A673 (cell line): ENCODE results near the gene CSRP1. TPM values are rescaled to one million over a fixed set of nuclear protein-coding genes. Genes with fewer than 3 reads are reported as not detected.

ENCODE experiments used
- BruUV-seq: library from RNA; stranded (reverse); fragments of 400-500 nt; replicated peaks from 2 replicates; lab custom pipeline; 2021; lab: Mats Ljungman, UMichigan
- CTCF ChIA-PET: fragments of 300-600 bp; sonication (Branson Sonifier 250); formaldehyde crosslinking; loops from one replicate; lab custom pipeline; 2022; ENCODE audit warnings: antibody characterized with exemption; lab: Charles Lee
- POLR2A ChIA-PET: fragments of 300-600 bp; sonication (Branson Sonifier 250); formaldehyde crosslinking; loops from one replicate; lab custom pipeline; 2022; ENCODE audit warnings: antibody characterized with exemption; ENCODE audit not compliant: low non-redundant PET; lab: Charles Lee
- DNase-seq: peaks from one replicate; pipeline ENCODE4 v3.0.0-alpha.2; 2015; ENCODE audit warnings: low spot score
- H3K27ac ChIP-seq: fragments of 200-600 bp; sonication (generic); 2 replicates; pipeline ENCODE4 v1.5.1; 2016; ENCODE audit warnings: mixed run types, low read depth, mild to moderate bottlenecking, mixed read lengths, antibody characterized with exemption, low read length; ENCODE audit not compliant: poor library complexity, severe bottlenecking
- H3K27me3 ChIP-seq: fragments of 200-600 bp; sonication (generic); replicated peaks from 2 replicates; pipeline ENCODE4 v1.6.1; 2017; ENCODE audit warnings: mixed run types, low read depth, mild to moderate bottlenecking, mixed read lengths, antibody characterized with exemption, low read length; ENCODE audit not compliant: insufficient read depth, poor library complexity
- H3K36me3 ChIP-seq: fragments of 200-600 bp; sonication (generic); 2 replicates; pipeline ENCODE4 v1.6.1; 2016; ENCODE audit warnings: mixed run types, mild to moderate bottlenecking, mixed read lengths, antibody characterized with exemption, low read length; ENCODE audit not compliant: insufficient read depth, poor library complexity, severe bottlenecking
- H3K4me1 ChIP-seq: fragments of 200-600 bp; sonication (generic); 2 replicates; pipeline ENCODE4 v1.6.1; 2017; ENCODE audit warnings: mixed run types, mild to moderate bottlenecking, mixed read lengths, antibody characterized with exemption, low read length; ENCODE audit not compliant: insufficient read depth, poor library complexity, severe bottlenecking
- H3K4me3 ChIP-seq: fragments of 200-600 bp; sonication (generic); 2 replicates; pipeline ENCODE4 v1.5.1; 2016; ENCODE audit warnings: low read depth, mixed run types, mild to moderate bottlenecking, mixed read lengths, low read length; ENCODE audit not compliant: poor library complexity, severe bottlenecking
- H3K9me3 ChIP-seq: fragments of 200-600 bp; sonication (generic); 2 replicates; pipeline ENCODE4 v1.6.1; 2016; ENCODE audit warnings: mixed run types, low read depth, mild to moderate bottlenecking, mixed read lengths, antibody characterized with exemption, low read length; ENCODE audit not compliant: poor library complexity, severe bottlenecking
- CTCF ChIP-seq: fragments of 300-800, 200-600 bp; sonication (generic); conservative IDR thresholded peaks from 2 replicates; pipeline ENCODE4 v1.5.1; 2017; ENCODE audit warnings: low read depth, mild to moderate bottlenecking, antibody characterized with exemption, low read length, moderate library complexity, mixed read lengths
- EZH2 ChIP-seq: fragments of 200-600 bp; sonication (generic); IDR thresholded peaks from 2 replicates; pipeline ENCODE4 v1.6.1; 2017; ENCODE audit warnings: borderline replicate concordance, low read depth, mild to moderate bottlenecking, mixed read lengths, antibody characterized with exemption, low read length; ENCODE audit not compliant: poor library complexity, severe bottlenecking
- intact Hi-C: fragments of 100-400 bp; cut with micrococcal nuclease; formaldehyde crosslinking; loops from one replicate; pipeline ENCODE4 v1.10.0; 2022; ENCODE audit not compliant: unreplicated experiment
- total RNA-seq: library from RNA; stranded (reverse); gene quantifications from 2 replicates; pipeline ENCODE4 v1.2.3, GENCODE V29; 2021

Gene CSRP1
- total RNA-seq, 1 experiment from 2014 or later: 517 TPM

- intact Hi-C loops: loop anchor here (10.0 kb wide), 2 partner anchors 338 to 598 kb away; no protein-coding TSS in a partner anchor
- no TSS peak for BruUV-seq
Observed at GRCh38 chr1:201536558-201536957, 29.6 kb upstream of the CSRP1 start.

GRCh38 chr1:201535919-201536245 lies 29.0 kb upstream of the CSRP1 start:
- ChIA-PET POLR2A (no interaction called here), CTCF (interaction anchor here (0.6 to 1.3 kb wide), 2 partner anchors 23 to 211 kb away, joined by 3 to 4 read pairs; no protein-coding TSS in a partner anchor)
- H3K4me3 ChIP-seq: no peak overlapping the region
- BruUV-seq: no TSS peak
- peak overlapping the region; percentile 52 for H3K27ac ChIP-seq
- H3K27me3 ChIP-seq: no peaks in the 10 kb centered on the region
- no peak for DNase-seq
- H3K4me1 ChIP-seq: peaks cover 51% of the 10 kb centered on the region
- H3K9me3 ChIP-seq: no peaks in the 10 kb centered on the region
- TF ChIP-seq EZH2 (no peak), CTCF (no peak)
- no peaks in the 10 kb centered on the region for H3K36me3 ChIP-seq
- intact Hi-C loops: loop anchor here (10.0 kb wide), 2 partner anchors 339 to 599 kb away; no protein-coding TSS in a partner anchor

More at GRCh38 chr1:201536558-201536957, 29.6 kb upstream of the CSRP1 start:
- H3K4me3 ChIP-seq: no peak overlapping the region
- H3K9me3 ChIP-seq: no peaks in the 10 kb centered on the region
- TF ChIP-seq CTCF (no peak), EZH2 (no peak)
- H3K27ac ChIP-seq: no peak overlapping the region
- H3K4me1 ChIP-seq: peaks cover 54% of the 10 kb centered on the region
- DNase-seq: no peak
- ChIA-PET CTCF (interaction anchor here (1.3 kb wide), 1 partner anchor 24 kb away, joined by 4 read pairs; no protein-coding TSS in a partner anchor), POLR2A (interaction anchor here (0.6 to 0.7 kb wide), 2 partner anchors 30 to 1294 kb away, joined by 3 to 4 read pairs; partner anchors contain the start of gene CSRP1)
- H3K27me3 ChIP-seq: no peaks in the 10 kb centered on the region
- no peaks in the 10 kb centered on the region for H3K36me3 ChIP-seq

- H3K27ac ChIP-seq: peak overlapping the region; percentile 52
- BruUV-seq: no TSS peak
- H3K27me3 ChIP-seq: no peaks in the 10 kb centered on the region
- TF ChIP-seq CTCF: no peak
- no peak for TF ChIP-seq EZH2
- H3K36me3 ChIP-seq: no peaks in the 10 kb centered on the region
- ChIA-PET CTCF (interaction anchor here (0.6 to 1.3 kb wide), 2 partner anchors 23 to 211 kb away, joined by 3 to 4 read pairs; no protein-coding TSS in a partner anchor), POLR2A (interaction anchor here (0.6 kb wide), 1 partner anchor 31 kb away, joined by 5 read pairs; no protein-coding TSS in a partner anchor)
- no peak overlapping the region for H3K4me3 ChIP-seq
- intact Hi-C loops: loop anchor here (10.0 kb wide), 2 partner anchors 340 to 600 kb away; no protein-coding TSS in a partner anchor
- H3K4me1 ChIP-seq: peaks cover 45% of the 10 kb centered on the region
- peak; percentile 61 for DNase-seq
- H3K9me3 ChIP-seq: no peaks in the 10 kb centered on the region
Observed at GRCh38 chr1:201535046-201535918, 28.4 kb upstream of the CSRP1 start.
